HG03469 (cell line): ENCODE results near the gene DOCK6.

Experiments used
- ATAC-seq: cut with Tn5 transposase; IDR thresholded peaks from one replicate; pipeline ENCODE4 v1.9.1; 2021; ENCODE audit warnings: mild to moderate bottlenecking, moderate library complexity, moderate number of reproducible peaks; ENCODE audit not compliant: unreplicated experiment

Gene DOCK6

DNA sequence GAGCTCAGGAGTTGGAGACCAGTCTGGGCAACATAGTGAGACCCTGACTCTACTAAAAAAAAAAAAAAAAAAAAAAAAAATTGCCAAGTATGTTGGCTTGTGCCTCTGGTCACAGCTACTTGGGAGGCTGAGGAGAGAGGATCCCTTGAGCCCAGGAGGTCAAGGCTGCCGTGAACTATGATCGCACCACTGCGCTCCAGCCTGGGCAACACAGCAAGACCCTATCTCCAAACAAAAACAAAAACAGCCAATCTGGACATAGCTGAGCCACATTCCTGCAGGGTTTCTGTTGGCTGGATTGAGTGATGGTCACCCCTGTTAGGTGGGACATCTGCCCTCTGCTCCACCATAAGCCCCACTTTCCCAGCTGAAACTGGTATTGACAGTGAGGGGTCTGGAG, 36.5 kb downstream of the DOCK6 start:
- ATAC-seq = no peak

DNA sequence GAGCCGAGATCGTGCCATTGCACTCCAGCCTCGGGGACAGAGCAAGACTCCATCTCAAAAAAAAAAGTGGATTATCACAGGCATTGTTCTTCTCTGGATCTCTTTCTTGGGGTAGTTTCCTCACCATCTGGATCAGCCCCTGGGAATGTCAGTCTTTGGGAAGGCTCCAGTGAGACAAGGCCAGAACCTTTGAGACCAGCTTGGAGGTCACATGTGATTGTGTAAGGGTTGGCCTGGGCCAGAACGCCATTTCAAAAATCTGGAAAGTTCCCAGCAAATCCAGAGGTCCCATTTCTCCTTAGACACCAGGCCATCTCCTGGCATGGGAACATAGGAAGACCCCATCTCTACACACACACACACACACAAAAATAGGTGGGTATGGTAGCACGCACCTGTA, 37.2 kb downstream of the DOCK6 start:
- ATAC-seq = no peak

DNA sequence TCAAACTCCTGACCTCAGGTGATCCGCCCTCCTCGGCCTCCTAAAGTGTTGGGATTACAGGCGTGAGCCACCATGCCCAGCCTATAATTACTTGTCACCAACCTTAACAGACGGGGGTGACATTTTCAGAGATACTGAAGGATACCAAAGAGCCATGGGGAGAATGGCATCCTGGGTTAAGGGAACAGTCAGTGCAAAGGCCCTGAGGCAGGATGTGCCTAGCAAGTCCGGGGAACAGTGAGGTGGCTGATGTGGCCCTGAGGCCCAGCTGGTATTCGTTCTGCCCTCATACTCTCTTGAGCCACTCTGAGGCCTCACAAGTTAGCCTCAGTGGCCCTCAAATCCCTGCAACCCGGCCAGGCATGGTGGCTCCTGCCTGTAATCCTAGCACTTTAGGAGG, 37.9 kb downstream of the DOCK6 start:
- no peak for ATAC-seq

DNA sequence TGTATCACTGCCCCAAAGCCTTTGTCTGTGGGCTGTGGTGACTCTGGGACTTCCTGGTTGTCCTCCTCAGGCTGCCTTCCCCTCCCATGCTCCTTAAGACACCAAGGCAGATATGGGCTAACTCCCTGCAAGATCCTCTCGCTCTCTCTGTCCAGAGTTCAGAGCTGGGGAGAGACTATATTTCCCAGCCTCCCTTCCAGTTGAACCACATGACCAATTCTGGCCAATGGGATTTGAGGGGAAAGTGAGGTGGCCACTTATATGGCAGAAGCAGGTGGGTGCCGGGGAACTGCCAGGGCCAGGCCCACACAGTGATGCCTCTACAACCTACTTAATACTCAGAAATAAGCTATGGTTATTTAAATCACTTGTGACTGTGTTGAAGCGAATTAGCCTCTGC, 39.1 kb downstream of the DOCK6 start:
- no peak for ATAC-seq

DNA sequence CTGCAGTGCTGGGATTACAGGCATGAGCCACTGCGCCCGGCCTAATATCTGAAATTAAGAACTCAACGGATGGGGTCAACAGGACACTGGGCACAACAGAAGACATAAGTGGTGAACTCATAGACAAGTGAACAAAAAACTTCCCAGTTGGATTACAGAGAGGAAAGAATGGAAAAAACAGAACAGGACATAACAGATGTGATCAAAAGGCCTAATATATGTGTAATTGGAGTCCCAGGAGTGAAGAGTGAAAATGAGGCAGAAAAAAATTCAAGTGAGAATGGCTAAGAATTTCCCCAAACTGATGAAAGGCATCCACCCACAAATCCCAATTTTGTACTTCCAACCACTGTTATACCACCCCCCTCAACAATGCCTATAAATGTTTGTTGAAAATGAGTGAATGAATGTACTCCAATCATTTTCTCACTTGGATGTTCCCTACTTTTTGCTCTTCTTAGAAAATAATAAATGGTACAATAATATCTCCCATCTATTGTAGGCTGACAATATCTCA, 41.2 kb downstream of the DOCK6 start:
- ATAC-seq = no peak

DNA sequence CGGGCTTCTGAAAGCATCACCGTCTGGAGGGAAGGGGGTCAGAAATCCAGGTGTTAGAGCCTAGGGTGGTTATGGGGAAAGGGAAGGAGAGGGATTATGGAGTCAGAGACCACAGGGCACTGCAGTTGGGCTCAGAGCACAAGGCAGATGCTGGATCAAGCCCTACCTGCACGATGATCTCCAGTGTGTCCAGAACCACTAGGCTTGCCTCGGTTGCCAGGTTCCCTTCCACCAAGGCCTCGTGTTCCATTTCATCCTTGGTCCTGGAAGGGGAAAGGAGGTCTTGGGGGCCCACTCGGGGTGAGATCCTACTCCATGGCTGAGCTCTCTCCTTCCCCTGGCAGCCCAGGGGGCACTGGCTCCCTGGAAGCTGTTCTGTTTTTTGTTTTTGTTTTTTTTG, 47.9 kb downstream of the DOCK6 start:
- ATAC-seq = no peak

DNA sequence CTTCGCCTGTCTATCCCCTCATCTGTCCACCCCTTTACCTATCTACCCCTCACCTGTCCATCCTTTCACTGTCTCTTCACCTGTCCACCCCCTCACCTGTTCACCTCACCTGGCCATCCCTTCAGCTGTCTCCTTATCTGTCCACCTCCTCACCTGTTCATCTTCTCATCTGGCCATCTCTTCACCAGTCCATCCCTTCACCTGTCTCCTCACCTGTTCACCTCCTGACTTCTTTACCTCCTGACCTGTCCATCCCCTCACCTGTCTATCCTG, 51.7 kb downstream of the DOCK6 start:
- no peak for ATAC-seq

DNA sequence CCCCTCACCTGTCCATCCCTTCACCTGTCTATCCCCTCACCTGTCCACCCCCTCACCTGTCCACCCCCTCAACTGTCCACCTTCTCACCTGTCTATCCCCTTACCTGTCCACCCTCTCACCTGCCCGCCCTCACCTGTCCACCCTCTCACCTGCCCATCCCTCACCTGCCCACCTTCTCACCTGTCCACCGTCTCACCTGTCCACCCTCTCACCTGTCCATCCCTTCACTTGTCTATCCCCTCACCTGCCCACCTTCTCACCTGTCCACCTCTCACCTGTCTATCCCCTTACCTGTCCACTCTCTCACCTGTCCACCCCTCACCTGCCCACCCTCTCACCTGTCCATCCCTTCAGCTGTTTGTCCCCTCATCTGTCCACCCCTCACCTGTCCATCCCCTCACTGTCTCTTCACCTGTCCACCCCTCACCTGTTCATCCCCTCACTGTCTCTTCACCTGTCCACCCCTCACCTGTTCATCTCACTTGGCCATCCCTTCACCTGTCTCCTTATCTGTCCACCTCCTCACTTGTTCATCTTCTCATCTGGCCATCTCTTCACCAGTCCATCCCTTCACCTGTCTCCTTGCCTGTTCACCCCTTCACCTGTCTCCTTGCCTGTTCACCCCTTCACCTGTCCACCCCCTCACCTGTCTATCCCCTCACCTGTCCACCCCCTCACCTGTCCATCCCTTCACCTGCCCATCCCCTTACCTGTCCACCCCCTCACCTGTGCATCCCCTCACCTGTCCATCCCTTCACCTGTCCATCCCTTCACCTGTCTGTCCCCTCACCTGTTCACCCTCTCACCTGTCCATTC, 52.3 kb downstream of the DOCK6 start:
- no peak for ATAC-seq

DNA sequence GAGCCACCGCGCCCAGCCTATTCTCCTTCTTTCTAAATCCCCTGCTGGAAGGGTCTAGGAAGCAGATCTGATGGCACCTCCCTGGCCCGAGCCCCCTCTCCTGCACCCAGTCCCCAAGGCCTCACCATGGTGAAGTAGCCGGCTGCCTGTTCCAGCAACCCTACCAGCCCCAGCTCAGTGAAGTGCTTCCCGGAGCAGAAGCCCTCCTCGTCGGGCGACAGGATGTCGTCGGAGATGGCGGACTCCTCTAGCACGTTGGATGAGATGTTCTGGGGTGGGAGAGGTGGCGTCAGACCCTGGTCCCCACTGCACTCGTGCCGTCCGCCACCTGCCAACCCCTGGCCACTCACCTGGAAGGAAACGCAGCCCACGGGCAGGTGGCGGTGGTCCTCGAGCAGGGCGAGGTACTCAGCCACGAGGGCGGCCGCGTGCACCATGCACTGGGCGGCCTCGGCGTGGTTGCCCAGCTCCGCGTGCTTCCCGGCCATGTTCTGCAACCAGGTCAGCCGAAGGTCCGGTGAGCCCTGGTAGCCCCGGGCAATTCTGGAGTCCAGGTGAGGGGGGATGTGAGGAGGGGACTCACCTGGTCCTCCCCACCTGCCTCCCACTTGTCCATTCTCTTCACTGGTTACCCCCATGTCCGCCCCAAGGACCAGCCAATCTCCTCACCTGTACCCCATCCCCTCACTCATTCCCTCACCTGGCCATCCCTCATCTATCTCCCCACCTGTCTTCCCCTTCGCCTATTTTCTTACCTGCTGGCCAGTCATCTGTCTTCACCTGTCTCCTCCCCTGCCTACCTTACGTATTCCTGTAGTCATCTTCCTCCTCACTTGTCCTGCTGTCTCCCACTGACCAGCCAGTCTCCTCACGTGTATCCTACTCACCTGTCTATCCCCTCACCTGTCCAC, 53.5 kb downstream of the DOCK6 start:
- ATAC-seq = no peak

DNA sequence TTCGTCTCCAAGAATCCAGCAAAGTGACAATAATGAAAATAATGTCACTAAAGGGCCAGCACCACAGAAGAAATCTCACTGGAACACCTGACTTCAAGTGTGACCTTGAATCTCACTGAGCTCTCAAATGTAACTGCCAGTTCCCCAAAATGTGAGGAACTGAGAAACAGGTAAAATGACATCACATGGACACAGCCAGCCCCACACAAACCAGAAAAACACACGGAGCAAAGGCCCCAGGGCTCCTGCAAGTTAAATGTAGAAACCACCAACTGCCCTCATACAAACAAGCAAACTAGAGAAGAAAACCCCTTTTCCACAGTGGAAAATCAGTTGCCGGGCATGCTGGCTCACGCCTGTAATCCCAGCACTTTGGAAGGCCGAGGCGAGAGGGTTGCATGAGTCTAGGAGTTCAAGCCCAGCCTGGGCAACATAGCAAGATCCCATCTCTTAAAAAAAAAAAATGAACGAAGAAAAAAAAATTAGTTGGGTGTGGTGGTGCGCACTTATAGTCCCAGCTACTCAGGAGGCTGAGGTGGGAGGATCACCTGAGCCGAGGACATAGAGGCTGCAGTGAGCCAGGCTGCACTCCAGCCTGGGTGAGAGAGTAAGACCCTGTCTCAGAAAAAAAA, 56.3 kb downstream of the DOCK6 start:
- no peak for ATAC-seq

DNA sequence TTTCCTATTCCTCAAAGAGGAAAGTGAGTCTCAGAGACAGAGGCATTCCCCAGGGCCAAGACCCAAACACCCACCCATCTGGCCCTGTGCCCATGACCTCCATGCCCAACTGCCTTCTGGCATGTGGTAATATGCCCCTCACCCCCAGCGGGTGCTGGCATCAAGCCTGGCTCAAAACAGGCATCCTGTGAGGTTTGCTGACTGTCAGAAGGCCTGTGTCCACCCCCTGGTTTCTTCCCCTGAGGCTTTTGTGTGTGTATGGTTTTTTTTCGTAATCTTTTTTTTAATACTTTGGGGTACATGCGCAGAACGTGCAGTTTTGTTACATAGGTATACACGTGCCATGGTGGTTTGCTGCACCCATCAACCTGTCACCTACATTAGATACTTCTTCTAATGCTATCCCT, 57.4 kb downstream of the DOCK6 start:
- ATAC-seq = no peak

DNA sequence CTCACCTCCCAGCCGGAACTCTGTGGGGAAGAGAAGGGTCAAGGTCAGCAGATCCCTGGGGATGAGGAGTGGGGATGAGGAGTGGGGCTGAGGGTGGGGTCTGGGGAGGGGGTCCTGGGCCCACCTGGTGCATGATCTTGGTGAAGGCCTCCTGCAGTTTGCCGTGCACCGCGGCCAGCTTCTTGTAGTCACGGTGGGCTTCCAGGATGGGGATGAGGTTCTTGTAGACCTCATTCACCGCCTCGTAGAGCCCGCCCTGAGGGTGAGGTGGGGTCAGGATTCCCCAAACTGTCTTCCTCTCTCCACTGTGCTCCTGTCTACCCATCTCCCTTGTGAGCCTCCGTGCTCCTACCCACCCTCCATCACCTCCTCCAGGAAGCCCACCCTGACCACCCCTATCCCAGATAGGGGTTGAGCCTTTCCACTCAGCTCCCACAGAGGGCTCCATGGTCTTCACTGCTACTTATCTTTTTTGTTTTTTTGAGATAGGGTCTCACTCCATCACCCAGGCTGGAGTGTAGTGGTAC, 58.2 kb downstream of the DOCK6 start:
- no peak for ATAC-seq

DNA sequence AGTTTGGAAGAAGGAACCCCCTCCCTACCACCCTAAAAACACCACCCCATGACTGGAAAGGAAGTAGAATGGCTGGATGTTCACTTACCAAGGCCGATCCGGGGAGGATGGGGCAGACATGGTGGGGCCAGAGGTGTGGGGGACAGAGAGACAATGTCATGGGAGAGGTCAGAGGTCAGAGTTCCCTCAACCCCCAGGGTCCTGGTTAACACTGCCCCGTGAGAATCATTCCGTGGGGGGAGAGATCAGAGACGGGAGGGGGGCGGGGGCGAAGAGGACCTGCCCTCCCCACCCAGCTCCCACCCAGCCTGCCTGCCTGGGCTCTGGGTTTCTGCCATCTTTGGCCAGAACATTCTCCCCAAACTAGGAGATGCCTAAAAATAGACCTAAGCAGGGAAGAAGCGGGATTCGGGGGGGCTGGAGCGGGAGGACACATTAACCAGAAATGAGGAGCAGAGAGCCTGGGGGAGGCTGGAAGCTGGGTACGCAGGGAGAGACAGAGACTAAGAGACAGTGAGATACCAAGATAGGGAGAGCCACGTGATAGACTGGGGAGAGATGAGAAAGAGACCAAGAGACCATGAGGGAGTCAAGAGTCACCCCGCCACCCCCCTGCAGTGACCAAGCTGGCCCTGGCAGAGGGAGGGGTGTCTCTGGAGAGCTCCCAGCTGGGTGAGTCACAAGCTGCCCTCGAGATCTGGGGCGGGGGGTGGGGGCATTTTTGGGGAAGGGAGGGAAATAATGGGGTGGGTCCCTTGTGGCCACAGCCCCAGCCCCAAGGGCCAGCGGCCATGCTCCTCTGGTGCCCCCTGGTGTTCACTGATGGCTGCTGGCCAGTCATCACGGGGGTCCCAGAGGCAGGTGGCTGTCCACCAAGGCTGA, 58.9 kb downstream of the DOCK6 start:
- ATAC-seq = no peak

DNA sequence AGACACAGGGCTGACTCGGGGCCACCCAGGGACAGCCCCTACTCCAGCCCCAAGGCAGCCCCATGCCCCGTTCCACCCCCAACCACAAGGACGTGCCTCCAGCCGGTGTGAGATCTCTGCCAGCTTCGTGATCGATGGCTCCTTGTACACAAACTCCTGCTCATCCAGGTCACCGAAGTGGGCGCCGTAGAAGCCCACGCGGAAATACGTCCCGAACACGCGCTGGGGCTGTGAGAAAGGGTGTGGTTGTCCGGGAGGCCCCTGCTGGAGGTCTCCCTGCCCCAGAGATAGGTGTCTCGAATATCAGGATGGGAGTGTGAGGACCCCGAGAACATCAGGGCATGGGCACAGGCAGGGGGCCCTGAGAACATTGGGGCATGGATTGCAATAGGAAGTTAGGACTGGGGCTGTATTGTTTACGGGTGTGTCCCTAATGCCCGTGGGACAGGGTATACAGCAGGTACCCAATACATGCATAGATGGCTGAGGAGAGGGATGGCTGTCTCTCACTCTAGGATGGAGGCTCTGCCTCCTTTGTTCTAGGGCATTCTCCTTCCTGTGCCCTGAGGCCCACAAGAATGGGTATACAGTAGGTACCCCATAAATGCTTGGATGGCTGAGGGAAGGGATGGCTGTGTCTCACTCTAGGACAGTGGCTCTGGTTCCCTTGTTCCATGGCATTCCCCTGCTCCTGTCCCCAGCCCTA, 59.7 kb downstream of the DOCK6 start:
- no peak for ATAC-seq

DNA sequence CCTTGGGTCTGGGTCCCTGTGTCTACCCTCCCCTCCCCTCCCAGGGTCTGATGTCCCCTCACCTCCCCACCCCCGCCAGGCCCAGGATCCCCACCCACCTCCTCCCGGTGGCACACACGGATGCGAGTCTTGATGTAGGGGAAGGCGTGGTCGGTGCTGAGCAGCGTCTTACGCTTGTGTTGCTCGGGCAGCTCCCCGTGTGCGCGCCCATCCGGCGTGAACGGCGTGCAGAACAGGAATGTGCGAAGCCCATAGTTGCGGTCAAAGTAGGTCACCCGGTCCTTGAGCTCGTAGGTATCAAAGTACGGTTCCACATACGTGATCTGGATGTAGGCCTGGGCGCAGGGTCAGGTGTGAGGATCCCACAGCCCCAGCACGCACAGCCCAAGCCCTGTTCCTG, 60.5 kb downstream of the DOCK6 start:
- no peak for ATAC-seq

DNA sequence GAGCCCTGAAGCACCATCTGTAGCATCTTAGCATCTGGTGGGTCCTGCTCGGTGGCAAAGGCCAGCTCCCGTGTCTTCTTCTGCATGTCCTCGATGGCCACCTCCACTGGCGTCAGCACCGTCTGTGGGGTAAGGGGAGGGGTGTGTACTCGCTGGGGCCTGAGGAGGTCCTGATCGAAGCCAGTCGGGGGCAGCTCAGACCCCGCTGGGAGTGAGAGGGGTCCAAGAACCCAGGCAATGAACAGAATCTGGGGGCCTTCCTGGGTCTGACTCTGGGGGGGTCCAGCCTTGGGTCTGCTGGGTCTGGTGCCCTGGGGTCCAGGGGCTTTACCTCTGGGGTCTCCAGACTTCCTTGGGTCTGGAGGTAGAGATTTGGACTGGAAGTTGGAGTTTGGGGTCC, 61.4 kb downstream of the DOCK6 start:
- ATAC-seq = no peak

DNA sequence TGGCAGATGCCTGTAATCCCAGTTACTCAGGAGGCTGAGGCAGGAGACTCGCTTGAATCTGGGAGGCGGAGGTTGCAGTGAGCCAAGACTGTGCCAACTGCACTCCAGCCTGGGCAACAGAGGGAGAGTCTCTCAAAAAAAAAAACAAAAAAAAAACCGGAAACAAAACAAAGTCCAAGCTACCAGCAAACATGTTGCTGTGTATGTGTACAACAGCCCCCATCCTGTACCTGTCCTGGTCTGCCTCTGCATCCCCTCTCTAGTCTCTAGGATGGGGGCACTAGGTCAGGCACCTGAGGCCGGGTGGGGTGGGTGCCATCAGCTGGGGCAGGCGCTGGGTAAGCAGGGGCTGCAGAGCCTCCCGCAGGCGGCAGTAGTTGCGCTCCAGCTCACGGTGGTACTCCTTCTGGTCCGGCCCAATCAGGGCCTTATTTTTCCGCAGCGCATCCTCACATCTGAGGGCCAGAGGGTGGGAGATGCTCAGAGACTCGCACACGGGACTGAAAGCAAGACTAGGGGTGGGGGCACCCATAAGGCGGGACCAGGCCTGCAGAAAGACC, 62.2 kb downstream of the DOCK6 start:
- ATAC-seq = no peak

DNA sequence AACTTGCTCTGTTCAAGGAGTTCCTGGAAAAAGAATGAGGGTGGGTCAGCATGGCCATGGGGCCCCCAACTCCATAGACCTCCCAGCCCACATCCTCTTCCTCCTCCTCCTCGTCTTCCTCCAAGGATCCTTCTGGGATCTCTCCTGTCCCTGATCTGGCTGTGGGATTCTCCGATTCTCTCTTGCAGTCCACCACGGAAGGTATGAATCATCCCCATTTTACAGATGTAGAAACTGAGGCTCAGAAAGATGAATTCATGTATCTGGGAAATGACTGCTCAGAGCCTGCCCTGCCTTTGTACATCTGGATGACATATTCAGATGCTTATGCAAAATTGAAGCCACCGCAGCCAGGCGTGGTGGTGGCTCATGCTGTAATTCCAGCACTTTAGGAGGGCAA, 62.8 kb downstream of the DOCK6 start:
- no peak for ATAC-seq

DNA sequence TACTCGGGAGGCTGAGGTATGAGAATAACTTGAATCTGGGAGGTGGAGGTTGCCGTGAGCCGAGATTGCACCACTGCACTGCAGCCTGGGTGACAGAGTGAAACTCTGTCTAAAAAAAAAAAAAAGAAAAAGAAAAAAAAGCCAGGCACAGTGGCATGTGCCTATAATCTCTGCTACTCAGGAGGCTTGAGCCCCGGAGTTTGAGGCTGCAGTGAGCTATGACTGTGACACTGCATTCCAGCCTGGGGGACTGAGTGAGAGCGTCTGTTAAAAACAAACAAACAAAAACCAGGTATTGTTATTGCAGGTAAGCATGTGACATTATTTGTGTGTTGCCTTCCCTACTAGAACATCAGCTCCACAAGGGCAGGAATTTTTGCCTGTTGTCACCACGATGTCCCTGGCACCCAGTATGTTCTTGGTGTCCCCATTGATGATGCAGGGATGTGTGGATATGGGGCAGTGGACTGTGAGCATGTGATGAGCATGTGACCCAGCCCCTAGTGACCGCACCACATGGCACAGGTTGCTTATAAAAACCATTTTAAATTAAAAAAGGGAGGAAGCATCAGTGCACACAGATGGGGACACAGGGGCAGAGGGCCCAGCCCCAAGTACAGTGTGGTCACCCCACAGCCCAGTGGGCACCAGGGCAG, 63.4 kb downstream of the DOCK6 start:
- ATAC-seq = no peak
